Measurements from ENCODE around the gene SEPTIN5. TPM values are rescaled to one million over a fixed set of nuclear protein-coding genes. Genes with fewer than 3 reads are reported as not detected.

SEPTIN5 gene
- total and polyA plus RNA-seq, 9 of the 15 experiments (the other 6 are each of a cell fraction or from before 2014, with no cell fraction given), result 0.03 to 195 (median 119) TPM

DNA sequence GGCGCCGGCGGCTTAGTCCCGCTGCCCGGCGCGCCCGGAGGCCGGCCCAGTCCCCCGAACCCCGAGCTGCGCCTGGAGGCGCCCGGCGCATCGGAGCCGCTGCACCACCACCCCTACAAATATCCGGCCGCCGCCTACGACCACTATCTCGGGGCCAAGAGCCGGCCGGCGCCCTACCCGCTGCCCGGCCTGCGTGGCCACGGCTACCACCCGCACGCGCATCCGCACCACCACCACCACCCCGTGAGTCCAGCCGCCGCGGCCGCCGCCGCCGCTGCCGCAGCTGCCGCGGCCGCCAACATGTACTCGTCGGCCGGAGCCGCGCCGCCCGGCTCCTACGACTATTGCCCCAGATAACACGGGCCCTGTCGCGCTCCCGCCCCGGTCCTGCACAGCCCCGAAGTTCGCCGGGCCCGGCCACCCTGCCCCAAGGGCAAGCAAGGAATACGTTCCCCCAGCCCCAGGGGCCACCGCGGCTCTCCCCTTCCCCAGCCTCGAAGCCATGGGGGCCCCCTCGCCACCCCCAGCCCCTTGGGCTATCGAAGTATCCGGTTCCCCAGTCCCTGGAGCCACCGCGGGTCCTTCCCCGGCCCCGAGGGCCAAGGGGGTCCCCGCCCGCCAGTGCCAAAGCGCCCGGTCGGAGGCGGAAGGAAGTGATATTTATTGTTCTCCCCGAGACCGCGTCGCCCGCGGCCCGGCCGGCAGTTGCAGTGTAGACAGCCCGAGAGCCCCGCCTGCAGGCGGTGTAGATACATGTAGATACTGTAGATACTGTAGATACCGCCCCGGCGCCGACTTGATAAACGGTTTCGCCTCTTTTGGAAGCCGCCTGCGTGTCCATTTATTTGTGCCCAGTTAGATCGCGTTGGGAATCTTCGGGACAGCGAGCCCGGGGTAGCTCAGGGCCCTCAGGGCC lies 52.5 kb downstream of the SEPTIN5 start (continued):
- TF ChIP-seq REST (IDR thresholded peaks at IDR 0.05; ENCODE audit: borderline replicate concordance), result peak; percentile 55; the same call in 1 of the 2 replicates
- TF ChIP-seq REST (CRISPR knock-in tag; IDR thresholded peaks at IDR 0.05; ENCODE audit: low read depth), result no peak; the same call in 1 of the 2 replicates
- no peak for TF ChIP-seq RBM17 (IDR thresholded peaks at IDR 0.05; ENCODE audit: borderline replicate concordance, low read depth, low read length)
- 0 out of 2 replicates have a peak, but pooled peaks have one; percentile 36 for TF ChIP-seq HIVEP1 (CRISPR knock-in tag; IDR thresholded peaks at IDR 0.05)
- TF ChIP-seq ETV5 (CRISPR knock-in tag; IDR thresholded peaks at IDR 0.05; ENCODE audit: low read depth), result no peak
- no peak for TF ChIP-seq NUFIP1 (IDR thresholded peaks at IDR 0.05; ENCODE audit: partially characterized antibody)
- TF ChIP-seq, protein P1, sequence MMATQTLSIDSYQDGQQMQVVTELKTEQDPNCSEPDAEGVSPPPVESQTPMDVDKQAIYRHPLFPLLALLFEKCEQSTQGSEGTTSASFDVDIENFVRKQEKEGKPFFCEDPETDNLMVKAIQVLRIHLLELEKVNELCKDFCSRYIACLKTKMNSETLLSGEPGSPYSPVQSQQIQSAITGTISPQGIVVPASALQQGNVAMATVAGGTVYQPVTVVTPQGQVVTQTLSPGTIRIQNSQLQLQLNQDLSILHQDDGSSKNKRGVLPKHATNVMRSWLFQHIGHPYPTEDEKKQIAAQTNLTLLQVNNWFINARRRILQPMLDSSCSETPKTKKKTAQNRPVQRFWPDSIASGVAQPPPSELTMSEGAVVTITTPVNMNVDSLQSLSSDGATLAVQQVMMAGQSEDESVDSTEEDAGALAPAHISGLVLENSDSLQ (IDR thresholded peaks at IDR 0.05), result peak; percentile 23; the same call in 1 of the 2 replicates
- TF ChIP-seq, protein P2, sequence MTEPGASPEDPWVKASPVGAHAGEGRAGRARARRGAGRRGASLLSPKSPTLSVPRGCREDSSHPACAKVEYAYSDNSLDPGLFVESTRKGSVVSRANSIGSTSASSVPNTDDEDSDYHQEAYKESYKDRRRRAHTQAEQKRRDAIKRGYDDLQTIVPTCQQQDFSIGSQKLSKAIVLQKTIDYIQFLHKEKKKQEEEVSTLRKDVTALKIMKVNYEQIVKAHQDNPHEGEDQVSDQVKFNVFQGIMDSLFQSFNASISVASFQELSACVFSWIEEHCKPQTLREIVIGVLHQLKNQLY (CRISPR knock-in tag; conservative IDR thresholded peaks at IDR 0.05), result no peak
- no peak for TF ChIP-seq SOX6 (IDR thresholded peaks at IDR 0.05)
- no peak for TF ChIP-seq CEBPB (tag; IDR thresholded peaks at IDR 0.05)
- TF ChIP-seq FOXA3 (CRISPR knock-in tag; conservative IDR thresholded peaks at IDR 0.05 in 1 of 2, IDR thresholded peaks at IDR 0.05 in 1 of 2), result no peak
- TF ChIP-seq MYC (IDR thresholded peaks at IDR 0.05; ENCODE audit: low read depth, low read length), result peak; percentile 54; the same call in 1 of the 2 replicates
- TF ChIP-seq MYC (CRISPR knock-in tag; IDR thresholded peaks at IDR 0.05; ENCODE audit: borderline replicate concordance, low read depth), result peak; percentile 77; the same call in 1 of the 2 replicates
- no peak for TF ChIP-seq HEY1 (CRISPR knock-in tag; IDR thresholded peaks at IDR 0.05; ENCODE audit: borderline replicate concordance)
- TF ChIP-seq, protein P3, sequence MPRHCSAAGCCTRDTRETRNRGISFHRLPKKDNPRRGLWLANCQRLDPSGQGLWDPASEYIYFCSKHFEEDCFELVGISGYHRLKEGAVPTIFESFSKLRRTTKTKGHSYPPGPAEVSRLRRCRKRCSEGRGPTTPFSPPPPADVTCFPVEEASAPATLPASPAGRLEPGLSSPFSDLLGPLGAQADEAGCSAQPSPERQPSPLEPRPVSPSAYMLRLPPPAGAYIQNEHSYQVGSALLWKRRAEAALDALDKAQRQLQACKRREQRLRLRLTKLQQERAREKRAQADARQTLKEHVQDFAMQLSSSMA (CRISPR knock-in tag; IDR thresholded peaks at IDR 0.05), result 0 out of 2 replicates have a peak, but pooled peaks have one; percentile 47
